HG02610 (cell line): ENCODE measurements around the gene WWOX.

ENCODE experiments used
- ATAC-seq: cut with Tn5 transposase; IDR thresholded peaks from one replicate; pipeline ENCODE4 v1.9.1; 2021; ENCODE audit warnings: mild to moderate bottlenecking, moderate library complexity; ENCODE audit not compliant: unreplicated experiment

The WWOX gene

DNA sequence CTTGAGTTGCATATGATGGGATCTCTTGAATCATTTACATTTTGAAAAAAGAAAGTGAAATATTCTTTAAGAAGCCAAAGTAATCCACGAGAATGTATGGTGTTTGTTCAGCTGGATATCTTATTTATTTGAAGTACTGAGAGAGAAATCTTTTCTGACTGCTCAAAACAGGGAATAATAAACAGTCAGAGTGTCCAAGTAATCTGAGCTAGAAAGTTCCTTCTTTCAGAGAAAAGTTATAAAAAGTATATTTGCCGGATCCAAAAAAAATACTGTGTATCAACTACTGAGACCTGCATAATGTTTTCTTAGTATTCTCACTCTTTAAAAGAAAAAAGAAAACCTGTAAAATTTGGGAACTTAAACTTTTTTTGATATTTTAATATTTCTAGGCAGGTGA lies 350.8 kb downstream of the WWOX start:
- no peak for ATAC-seq

DNA sequence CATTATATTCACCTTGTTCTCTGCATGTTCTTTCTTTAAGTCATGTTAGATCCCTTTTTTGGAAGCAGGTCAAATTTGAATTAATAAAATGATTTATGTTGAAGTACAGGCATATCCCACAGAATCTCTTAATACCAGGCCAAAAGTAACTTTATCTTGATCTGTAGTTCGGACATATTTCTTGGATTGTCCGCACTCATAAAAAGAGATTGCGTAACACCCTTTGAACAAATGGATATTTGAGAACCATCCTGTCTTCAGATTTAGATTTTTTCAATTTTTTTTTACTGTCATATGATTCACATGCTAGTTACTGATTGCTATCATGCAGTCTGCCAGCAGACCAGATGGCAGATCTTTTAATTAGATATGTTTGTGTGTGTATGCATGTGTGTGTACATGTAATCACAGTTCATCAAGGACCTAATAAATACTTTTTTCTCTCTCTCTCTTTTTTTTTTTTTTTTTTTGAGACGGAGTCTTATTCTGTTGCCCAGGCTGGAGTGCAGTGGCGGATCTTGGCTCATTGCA lies 352.6 kb downstream of the WWOX start:
- no peak for ATAC-seq

DNA sequence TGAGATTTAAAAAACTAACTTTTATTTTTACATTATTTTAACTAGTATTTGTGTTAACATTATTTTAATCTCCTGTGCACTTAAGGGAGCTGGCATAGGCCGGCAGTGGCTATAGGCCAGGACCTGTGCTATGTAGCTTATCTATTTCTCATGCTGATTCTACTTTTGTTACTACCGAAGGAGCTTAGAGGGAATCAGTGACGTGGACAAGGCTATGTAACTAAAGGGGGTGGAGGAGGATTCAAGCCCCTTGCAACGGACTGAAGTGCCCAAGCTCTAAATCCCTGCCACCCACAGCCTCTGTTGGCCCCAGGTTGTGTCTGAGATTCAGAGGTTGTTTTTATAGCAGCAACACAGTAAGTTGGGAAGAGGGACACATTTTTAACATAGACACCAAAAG lies 356.4 kb downstream of the WWOX start:
- no peak for ATAC-seq

DNA sequence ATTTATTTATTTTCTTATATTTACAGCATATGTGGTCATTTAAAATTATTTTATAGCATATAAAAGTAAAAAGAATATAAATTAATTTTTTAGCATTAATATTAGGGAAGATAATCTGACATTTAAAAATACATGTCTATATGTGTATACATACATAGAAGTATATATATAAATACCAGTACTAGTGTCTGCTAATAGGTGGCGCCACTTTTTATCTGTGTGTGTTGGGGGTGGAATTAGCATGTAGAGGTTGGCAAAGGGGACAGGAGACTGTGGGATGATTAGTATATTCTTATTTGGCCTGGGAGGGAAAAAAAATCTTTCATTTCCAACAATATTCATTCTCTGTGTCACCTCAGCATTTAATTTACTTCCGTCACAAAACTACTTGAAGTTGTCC lies 359.1 kb downstream of the WWOX start:
- no peak for ATAC-seq

DNA sequence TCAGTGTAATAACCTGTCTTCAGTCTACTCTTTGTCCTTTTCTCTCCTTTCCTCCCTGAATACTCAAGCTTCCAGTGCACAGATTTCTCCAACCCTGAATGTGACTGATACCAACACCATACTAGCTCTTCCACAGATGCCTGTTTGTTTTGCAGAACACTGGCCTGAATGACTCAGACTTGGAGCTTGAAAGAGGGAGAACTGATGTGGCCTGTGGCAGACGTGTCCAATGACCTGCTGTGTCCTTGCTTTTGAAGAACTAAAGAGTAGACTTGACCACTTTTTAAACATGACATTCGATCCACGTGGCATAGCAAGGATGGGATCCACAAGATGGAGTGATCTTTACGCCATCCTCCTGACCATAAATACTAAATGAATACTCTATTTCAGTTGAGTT lies 361.0 kb downstream of the WWOX start:
- no peak for ATAC-seq

DNA sequence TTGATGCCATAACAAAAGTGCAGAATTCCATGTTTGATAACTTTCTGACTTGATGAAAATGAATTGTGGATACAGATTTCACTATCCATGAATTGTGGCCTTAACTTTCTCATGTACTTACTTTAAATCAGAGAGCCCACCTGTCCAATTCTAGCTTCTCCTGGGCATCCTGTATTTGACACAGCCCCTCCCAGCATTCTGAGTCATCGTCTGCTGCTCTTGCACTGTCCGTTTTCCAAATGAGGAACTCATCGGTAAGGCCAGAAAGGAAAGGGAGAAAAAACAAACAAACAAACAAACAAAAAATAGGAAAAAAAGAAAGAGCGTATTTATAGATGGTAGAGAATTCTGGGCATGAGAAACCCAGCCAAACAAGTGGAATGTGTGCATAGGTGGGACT lies 361.6 kb downstream of the WWOX start:
- no peak for ATAC-seq

DNA sequence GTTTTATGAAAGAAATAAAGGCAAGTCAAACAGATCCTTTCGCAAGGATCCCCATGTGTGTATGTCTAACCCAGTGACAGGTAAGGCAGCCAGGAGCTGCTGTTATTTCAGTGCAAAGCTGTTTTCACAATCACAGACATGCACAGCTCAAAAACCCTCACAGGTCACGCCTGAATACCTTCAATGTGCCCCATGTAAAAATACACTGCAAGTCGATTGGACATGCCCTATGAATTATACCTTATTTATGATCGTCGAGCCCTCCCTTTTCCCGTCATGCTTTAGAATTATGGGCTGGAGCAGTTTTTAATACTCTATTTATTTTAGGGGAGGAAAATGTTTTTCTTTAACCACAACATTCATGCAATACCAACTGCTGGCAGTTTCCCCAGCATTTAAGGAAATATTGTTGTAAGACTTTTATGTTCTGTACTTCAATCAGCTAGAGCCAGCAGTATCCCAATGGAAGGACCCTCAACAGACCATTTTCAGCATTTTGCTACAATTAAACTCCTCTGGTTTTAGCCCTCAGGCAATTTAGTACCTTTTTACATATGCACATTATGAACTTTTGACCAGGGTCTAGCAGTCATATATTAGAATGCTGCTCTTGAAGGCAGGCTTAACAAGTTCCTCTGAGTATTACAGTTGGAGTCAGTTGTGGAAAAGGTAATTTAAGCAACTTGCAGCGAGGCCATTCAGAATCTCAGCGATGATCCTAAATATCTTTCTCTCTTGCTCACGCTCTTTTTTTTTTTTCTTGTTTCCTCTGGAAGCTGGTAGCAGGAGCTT lies 362.2 kb downstream of the WWOX start:
- ATAC-seq: no peak

DNA sequence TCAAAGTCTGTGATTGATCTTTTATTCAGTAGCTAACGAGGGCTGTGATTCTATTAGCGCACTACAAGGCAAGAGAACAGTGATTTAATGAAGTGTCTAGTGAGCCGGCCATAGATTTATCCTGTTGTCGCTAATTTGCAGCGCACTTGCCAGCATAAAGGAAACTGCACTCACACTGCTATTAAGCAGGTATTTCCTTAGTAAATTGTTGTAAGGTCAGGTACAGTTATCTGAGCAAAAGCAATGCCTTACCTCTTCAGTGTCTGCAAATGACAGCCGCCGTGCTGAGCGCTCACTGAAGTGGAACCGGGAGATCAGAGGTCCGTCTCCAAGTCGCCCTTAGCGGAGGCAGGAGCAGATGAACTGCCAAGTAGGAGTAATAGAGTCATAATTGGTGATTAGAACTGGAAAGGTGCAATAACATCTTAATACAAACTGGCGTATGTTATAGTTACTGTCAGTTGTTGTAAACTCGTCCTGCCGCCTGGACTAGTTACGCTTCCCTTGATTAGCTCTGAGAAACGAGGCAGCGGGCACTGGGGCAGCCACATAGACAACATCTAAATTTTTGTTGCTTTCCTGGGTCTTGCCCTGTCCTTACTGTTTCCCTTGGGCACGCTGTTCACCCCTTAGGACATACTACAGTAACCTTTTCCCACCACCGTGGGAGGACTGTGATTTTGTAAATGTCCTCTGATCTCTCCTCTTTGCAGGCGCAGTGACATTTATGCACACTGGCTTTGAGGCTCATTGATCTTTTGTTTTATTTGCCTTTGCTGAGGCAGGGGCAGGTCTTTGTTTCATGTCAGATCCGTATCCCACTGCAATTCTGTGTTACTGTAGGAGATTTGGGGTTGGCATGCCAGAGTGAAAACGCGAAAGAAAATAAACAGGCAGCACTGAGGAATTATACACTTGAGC lies 363.1 kb downstream of the WWOX start:
- ATAC-seq: no peak

DNA sequence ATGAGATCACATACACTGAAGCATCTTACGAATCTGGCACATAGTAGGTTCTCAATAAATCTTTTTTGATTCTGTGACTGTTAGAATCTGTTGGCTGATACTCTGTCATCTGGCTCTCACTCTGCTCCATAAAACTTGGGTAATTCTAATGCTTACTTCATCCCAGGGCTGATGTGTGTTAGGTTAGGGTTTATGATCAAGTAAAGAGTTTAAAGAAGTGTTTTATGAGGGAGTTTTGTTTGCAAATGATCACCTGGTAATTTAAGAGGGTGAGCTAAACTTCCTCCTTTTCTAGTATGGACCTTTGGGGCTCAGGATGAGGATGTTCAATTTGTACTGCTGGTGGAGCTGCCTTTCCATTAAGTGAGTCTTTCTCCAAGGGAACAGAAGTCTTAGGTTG lies 364.1 kb downstream of the WWOX start:
- ATAC-seq: no peak

DNA sequence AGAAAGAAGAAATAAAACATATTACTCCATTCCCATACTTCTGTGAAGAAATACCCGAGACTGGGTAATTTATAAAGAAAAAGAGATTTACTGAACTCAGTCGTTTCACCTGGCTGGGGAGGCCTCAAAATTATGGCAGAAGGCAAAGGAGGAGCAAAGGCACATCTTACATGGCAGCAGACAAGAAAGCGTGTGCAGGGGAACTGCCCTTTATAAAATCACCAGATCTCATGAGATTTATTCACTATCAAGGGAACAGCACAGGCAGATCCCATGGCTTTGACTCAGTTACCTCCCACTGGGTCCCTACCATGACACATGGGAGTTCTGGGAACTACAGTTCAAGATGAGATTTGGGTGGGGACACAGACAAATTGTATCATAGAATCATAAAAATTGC lies 365.4 kb downstream of the WWOX start:
- ATAC-seq: no peak

DNA sequence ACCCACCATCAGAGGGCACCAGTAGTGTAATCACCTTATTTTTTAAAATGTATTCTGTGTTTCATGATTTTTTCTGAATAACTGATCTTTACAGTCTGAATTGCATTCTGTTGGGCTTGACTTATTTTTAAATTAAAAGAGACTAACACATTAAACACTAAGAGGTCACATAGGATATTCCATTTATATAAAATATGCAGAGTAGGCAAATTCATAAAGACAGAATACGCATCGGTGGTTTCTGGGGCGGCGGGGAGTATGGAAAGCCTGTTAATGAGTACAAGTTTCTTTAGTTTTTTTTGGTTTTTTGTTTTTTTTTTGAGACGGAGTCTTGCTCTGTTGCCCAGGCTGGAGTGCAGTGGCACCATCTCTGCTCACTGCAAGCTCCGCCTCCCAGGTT lies 366.3 kb downstream of the WWOX start:
- ATAC-seq: no peak

DNA sequence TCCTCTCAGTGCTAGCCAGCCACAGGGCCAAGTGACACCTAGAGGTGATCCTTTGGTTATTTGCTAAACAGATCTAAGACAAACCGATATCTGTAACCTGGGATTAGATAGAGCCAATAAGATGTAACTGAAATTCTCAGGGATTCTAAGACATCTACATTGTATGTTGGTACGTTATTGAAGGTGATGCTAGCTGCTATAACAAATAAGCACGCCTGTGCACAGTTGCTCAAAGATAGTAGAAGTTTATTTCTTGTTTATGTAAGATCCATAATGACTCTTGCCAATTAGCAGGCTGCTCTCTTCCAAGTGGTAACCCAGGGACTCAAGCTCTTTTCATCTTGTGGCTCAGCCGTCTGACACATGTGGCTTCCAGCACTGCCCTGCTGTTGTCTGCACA lies 370.3 kb downstream of the WWOX start:
- ATAC-seq: no peak

DNA sequence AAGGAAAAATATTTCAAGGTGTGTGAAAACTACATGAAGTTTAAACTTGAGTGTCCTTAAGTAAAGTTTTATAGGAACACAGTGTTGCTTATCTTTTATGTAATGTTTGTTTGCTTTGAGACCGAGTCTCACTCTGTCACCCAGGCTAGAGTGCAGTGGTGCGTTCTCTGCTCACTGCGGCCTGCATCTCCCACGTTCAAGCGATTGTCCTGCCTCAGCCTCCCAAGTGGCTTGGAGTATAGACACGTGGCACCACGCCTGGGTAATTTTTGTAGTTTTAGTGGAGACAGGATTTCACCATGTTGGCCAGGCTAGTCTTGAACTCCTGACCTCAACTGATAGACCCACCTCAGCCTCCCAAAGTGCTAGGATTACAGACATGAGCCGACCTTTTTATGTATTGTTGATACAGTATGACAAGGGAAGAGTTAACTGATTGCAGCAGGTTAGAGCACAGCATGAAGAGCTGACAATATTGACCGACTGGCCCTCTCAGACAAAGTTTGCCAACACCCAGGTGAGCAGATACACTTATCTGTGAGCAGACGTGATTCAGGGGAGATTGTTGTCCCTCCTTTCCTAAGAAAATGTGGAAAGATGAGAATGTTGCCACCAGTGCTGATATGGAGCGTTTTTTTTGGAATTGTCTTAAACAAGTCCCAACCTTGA lies 373.7 kb downstream of the WWOX start:
- no peak for ATAC-seq

DNA sequence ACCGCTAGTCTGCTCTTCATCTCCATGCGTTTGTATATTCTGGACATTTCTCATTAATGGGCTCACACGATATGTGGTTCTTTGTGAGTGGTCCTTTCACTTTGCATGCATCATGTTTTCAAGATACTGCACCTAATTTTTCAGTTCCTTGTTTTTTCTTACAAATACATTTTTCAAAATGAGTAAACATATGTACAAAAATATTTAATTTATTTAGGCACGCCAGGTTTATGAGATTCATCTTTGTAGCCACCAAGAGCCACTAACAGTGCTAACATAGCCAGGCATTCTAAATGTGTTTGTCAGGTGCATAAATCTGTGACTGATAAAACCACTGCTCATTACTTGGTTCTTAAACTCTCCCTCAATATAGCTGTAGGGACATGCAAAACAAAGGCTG lies 375.3 kb downstream of the WWOX start:
- ATAC-seq: peak; percentile 81

DNA sequence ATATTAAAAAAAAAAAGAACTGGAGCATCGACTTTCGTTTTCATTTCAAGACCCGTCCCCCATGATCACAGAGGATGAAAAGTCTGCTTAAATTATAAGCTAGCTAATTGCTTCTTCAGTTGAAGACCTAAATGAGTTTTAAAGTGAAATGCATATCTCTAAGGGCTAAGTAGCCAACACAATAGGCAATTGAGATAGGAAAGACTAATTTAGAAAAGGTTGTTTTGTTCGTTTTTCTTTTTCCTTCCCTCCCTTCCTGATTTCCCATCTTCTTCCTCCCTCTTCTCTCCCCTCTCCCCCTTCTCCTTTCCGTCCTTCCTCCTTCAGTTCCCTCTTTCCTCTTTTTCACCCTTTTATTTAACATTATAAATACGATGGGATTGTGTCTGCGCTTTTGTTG lies 377.2 kb downstream of the WWOX start:
- ATAC-seq: no peak

DNA sequence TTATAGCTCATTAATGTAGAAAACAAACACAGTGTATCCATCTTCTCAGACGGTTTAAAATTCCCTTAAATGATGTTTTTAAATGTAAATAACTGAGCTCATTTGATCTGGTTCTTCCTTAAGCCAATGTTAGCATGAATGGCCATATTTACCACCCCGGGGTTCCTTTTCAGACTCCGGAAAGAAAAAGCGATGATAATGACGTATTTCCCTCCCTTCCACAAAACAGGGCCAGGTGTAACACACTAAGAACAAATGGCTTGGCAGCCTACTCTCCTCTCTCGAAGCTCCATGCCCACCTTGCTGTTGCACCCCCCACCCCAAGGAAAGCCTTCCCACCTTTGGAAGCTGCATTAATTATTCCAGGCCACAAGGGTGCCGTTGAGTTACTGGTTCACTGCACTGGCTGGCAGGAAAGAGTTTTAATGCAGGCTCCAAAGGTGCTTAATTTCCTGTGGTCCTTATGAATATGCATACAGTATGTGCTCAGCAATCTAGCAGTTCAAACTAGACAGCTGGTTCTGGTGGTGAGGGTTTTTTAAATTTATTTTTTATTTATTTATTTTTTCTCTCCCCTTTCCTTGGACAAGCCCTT lies 378.9 kb downstream of the WWOX start:
- no peak for ATAC-seq

DNA sequence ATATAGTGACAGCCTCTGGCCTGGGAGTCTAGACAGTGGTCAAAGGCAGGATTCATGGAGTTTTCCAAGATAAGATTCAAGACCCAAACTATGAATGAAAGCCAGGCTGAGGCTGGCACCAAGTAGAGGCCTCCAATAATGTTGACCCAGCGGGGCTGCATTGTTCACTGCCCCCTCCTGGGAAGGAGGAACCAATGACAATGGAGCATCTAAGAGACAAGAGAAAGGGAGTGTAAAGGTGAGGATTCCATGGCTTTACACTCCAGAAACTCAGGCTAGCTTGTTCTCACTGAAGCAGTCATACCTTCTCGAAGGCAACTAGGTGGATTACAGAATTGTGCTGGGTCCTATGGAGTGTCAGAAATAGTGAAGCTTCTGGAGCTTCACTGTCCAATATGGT lies 380.3 kb downstream of the WWOX start:
- no peak for ATAC-seq

DNA sequence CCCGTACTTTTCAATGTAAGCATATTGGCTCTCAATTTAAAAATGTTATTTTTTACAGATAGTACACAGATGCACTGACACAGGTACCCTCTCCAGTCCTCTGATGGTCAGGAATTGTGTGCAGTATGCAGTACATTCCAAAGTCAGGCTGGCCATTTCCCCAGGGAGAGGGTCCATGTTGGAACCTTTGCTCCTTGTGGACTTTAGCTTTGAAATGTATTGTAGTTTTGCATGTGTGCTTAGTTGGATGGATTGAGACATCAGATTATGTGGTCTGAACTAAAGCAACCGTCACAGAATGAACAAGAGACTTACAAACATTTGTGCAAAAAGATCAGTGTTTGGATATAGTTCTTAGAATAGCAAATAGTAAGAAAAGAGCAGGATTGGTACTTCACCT lies 381.1 kb downstream of the WWOX start:
- no peak for ATAC-seq

DNA sequence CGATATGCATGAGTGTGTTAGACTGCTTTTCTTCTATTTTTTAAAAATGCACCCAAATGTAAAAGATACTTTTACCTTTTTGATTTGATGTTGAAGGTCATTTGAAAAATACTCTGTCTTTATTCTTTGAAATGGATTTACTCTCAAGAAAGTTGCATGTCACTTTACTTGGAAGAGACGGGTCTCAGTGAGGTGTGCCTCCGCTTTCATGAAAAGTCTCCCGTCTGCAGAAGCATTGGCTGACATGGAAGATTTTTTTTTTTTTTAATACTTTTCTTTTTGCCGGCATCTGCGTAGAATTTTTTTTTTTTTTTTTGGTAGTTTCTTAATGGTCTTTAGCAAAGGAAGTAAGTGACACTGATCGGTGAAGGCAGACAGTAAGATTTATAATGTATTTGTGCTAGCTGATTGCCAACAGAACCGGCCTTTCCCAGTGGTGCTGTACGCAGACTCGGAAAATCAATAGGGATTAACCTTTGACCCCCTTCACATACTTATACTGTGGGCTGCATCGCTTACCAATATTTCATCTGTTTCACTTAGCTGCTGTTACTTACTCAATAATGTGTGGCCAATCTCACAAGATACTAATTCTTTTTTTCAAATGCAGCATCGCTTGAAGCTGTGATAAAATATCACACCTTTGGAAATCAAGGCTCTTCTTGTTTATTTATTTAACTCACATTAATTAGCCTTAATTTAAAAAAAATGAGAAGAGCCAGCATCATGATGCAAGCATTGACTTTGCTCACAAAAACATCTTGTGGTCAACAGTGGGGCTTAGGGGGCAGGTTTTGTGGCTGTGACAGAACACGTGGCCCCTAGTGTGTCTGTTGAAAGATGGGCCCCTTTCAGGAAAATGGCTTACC lies 383.9 kb downstream of the WWOX start:
- no peak for ATAC-seq

DNA sequence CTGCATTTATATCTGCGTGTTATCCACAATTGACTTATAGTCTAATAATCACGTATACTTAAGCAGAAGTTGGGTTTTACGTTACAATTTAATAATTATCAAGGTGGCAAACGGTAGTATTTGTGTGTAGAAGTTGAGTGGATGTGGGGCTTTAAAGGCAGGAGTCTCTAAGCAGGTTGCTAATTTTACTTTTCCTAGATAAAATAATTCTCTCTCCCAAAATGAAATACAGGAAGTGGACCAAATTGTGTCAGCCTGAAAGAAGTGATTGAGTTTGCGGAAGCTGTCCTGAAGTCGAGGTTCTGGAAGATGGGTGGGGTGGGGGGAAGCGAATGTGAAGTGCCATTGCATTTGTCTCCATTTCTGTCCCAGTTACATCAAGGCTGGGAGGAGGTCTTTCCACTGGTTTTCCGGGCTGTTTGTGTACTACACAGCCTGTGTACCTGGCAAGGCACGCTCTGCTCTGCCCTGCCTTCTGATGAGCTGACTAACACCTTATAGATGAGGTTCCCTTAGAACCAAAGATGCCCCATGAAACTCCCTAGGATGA lies 385.1 kb downstream of the WWOX start:
- no peak for ATAC-seq
